ENCODE data around the gene SLC4A1.
A peak's percentile ranks its signal among the peaks of the same experiment; 100 is the strongest.

The SLC4A1 gene

DNA sequence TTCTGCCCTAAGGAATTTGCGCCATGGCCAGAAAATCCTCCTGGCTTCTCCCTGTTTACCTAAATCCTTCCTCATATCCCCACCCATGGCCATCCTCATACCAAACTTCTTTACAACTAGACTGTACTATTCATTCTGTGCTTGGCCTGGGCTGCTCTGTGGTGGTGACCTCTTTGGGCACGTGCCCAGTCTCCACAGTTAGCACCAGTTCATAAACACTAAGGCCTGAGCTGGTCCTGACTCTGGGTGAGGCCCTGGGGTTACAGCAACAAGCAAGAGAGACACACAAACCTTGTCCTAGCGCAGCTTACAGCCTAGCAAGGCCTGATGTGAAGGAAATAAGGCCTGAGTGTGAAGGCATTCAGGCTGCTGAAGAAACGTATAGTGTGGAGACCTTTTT lies 65.2 kb downstream of the SLC4A1 start:
- Histone ChIP-seq H3K36me3 (ENCODE audit: control insufficient read depth, insufficient read depth, low read length) (peaks cover 8% of the 10 kb centered on the region), H3K9ac (ENCODE audit: low read length) (no peak overlapping the region), H3K4me3 (ENCODE audit: low read length) (no peak overlapping the region), H3K27ac (ENCODE audit: low read depth, low read length) (no peak overlapping the region), H3K4me1 (ENCODE audit: control insufficient read depth, insufficient read depth, low read length) (peaks cover 5% of the 10 kb centered on the region), H3K27me3 (ENCODE audit: control insufficient read depth, insufficient read depth, low read length) (no peaks in the 10 kb centered on the region)

- H3K36me3 ChIP-seq (ENCODE audit: control insufficient read depth, insufficient read depth, low read length), result no peaks in the 10 kb centered on the region
- H3K27me3 ChIP-seq (ENCODE audit: control insufficient read depth, insufficient read depth, low read length), result no peaks in the 10 kb centered on the region
- peak overlapping the region; percentile 95 for H3K27ac ChIP-seq (ENCODE audit: low read depth, low read length)
- H3K4me1 ChIP-seq (ENCODE audit: control insufficient read depth, insufficient read depth, low read length), result peaks cover 5% of the 10 kb centered on the region
- peak overlapping the region; percentile 90 for H3K4me3 ChIP-seq (ENCODE audit: low read length)
- H3K9ac ChIP-seq (ENCODE audit: low read length), result peak overlapping the region; percentile 86
Measured at GRCh38 chr17:44200478-44201155, 67.3 kb downstream of the SLC4A1 start.

DNA sequence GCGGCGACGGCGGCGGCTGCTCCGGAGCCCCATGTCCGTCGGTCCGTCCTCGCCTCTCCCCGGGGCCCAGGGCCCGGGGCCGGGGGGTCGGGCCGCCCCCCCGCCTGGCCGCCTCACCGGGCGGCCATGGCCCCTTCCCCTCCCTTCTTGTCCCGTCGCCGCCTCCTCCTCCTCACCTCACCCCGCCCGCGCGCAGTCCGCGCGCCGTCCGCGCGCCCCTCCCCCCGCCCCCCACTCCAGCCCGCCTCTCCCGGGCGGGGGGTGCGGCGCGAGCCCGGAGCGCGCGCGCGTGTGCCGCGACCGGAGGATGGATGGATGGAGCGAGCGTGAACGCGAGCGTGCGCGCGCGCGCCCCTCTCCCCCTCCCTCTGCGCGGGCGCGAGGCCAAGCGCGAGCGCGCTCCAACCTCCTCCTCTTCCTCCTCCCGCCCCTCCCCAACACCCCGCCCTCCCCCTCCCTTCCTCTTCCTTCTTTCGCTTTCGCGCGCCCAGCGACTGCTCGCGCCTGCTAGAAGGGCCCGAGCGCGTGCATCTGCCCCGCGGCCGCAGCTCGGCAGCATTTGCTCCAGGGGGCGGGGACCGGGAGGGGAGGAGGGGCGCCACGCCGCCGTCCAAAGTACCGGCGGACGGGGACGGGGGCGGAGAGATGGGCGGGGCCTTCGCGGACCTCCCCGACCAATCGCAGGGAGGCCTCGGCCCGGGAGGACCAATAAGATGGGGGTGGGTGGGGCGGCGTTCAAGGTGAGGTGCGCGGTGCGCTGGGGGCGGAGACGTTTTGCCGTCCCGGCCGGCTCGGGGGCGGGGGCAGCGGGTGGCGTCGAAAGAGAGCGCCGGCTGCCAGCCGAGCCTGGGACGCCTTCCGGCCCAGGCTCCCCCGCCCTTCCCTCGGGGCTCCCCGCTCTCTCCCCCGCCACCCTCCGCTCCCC lies 68.1 kb downstream of the SLC4A1 start, which contains the start of gene ATXN7L3:
Gene ATXN7L3 (minus strand): TSS at position 332 of the 925 bp plus-strand sequence. CDS start 1,814 bp downstream, outside the sequence.
- H3K4me1 ChIP-seq (ENCODE audit: control insufficient read depth, insufficient read depth, low read length), result peaks cover 5% of the 10 kb centered on the region
- peak within 1 kb of the TSS; percentile 95 for H3K27ac ChIP-seq (ENCODE audit: low read depth, low read length)
- H3K27me3 ChIP-seq (ENCODE audit: control insufficient read depth, insufficient read depth, low read length), result no peaks in the 10 kb centered on the region
- H3K4me3 ChIP-seq (ENCODE audit: low read length), result peak within 1 kb of the TSS; percentile 90
- H3K36me3 ChIP-seq (ENCODE audit: control insufficient read depth, insufficient read depth, low read length), result peaks cover 4% of the 10 kb centered on the region
- peak within 1 kb of the TSS; percentile 86 for H3K9ac ChIP-seq (ENCODE audit: low read length)

DNA sequence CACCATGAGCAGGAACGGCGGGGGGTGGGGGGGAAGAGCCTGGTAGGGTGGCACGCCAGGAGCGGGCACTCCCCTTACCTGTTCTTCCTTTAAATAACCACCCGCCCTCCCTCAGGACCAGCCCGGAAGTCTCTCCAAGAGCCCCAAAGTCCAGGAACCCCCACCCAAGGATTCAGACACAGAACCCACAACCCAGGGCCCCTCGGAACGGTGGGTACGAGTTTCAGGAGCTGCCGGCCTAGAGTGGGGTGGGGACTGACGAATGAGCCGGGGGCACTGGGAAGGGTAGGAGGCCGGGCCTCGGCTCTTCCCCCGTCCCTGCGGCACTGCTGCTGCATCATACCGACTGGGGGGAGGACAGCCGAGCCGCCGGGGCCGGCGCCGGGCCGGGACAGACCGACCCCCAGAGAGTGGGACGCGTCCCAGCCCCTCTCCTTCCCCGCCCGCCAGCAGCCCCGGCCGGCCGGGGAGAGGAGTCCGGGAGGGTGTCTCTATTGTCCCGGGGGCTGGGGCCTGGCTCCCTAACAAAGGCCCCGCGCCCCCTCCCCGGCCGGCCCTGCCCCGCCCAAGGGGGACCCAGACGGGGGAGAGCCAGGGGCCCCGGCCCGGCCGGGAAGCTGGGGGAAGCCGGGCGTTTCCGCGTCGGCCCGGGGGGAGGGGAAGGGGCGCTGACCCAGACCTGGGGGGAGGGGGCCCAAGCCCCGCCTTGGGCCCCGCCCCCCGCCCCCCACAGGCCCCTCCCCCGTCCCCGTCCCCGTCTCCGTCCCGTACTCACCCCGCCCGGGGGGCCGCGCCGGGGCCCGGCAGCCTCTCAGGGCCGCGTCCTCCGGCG lies 69.0 kb downstream of the SLC4A1 start:
- Histone ChIP-seq H3K9ac (ENCODE audit: low read length) (peak overlapping the region; percentile 45), H3K4me3 (ENCODE audit: low read length) (peak overlapping the region; percentile 78), H3K27me3 (ENCODE audit: control insufficient read depth, insufficient read depth, low read length) (no peaks in the 10 kb centered on the region), H3K36me3 (ENCODE audit: control insufficient read depth, insufficient read depth, low read length) (peaks cover 13% of the 10 kb centered on the region), H3K27ac (ENCODE audit: low read depth, low read length) (peak overlapping the region; percentile 82), H3K4me1 (ENCODE audit: control insufficient read depth, insufficient read depth, low read length) (peaks cover 5% of the 10 kb centered on the region)

Data from rectal smooth muscle tissue (tissue), 1 donor.